Neutrophil (primary cell): ENCODE measurements around the gene KLF16.

Experiments
- H3K27ac ChIP-seq: fragments of 200-600 bp; sonication (generic); 2 replicates; pipeline ENCODE4 v1.5.1; 2016; ENCODE audit warnings: mild to moderate bottlenecking, moderate library complexity
- H3K27me3 ChIP-seq: fragments of 200-600 bp; sonication (generic); 2 replicates; pipeline ENCODE4 v1.6.0; 2016; ENCODE audit warnings: mild to moderate bottlenecking
- H3K36me3 ChIP-seq: fragments of 200-600 bp; sonication (generic); 2 replicates; pipeline ENCODE4 v1.5.1; 2017
- H3K4me1 ChIP-seq, 2 experiments: fragments of 200-600 bp in 1 of 2; sonication (generic) in 1 of 2; 1 replicate in 1 of 2; 2 replicates in 1 of 2; pipeline versions ENCODE4 v1.5.1 to v1.6.1; 2013 to 2016; ENCODE audit warnings: low read depth in 1 of 2, low read length in 1 of 2, mild to moderate bottlenecking in 1 of 2, moderate library complexity in 1 of 2; ENCODE audit not compliant: control insufficient read depth in 1 of 2, insufficient read depth in 1 of 2
- H3K4me3 ChIP-seq, 2 experiments: fragments of 200-600 bp in 1 of 2; sonication (generic) in 1 of 2; 1 replicate in 1 of 2; 2 replicates in 1 of 2; pipeline ENCODE4 v1.5.1; 2013 to 2016; ENCODE audit warnings: low read depth in 1 of 2, low read length in 1 of 2, mild to moderate bottlenecking in 1 of 2, moderate library complexity in 1 of 2
- H3K9me3 ChIP-seq: fragments of 200-600 bp; sonication (generic); 2 replicates; pipeline ENCODE4 v1.5.1; 2016
- TF ChIP-seq, protein P1 (sequence below): fragments of 200-600 bp; sonication (generic); IDR thresholded peaks from 2 replicates; pipeline ENCODE4 v1.5.1; 2016; ENCODE audit warnings: antibody characterized with exemption

KLF16 gene

DNA sequence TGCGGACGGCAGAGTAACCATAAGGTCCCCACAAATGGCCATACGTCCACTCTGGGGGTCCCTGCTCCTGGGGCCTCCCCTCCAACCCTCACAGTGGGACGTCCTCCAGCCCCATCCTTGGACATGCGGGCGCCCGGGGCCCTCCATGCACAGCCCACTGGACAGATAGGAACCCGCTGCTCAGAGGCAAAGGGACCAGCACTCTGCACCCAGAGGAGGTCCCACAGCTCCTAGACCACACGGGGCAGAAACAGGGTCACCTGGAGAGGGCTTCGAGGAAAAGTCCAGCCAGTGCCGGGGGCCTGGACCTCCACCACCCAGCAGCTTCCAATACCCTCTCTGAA is 26.2 kb downstream of the KLF16 start:
- H3K4me1 ChIP-seq: peaks cover 18 to 25% of the 10 kb centered on the region in 2 experiments
- no peak overlapping the region for H3K4me3 ChIP-seq
- TF ChIP-seq, protein P1, sequence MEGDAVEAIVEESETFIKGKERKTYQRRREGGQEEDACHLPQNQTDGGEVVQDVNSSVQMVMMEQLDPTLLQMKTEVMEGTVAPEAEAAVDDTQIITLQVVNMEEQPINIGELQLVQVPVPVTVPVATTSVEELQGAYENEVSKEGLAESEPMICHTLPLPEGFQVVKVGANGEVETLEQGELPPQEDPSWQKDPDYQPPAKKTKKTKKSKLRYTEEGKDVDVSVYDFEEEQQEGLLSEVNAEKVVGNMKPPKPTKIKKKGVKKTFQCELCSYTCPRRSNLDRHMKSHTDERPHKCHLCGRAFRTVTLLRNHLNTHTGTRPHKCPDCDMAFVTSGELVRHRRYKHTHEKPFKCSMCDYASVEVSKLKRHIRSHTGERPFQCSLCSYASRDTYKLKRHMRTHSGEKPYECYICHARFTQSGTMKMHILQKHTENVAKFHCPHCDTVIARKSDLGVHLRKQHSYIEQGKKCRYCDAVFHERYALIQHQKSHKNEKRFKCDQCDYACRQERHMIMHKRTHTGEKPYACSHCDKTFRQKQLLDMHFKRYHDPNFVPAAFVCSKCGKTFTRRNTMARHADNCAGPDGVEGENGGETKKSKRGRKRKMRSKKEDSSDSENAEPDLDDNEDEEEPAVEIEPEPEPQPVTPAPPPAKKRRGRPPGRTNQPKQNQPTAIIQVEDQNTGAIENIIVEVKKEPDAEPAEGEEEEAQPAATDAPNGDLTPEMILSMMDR: no peak
- no peak overlapping the region for H3K27ac ChIP-seq
- no peaks in the 10 kb centered on the region for H3K9me3 ChIP-seq
- peaks cover 1% of the 10 kb centered on the region for H3K36me3 ChIP-seq
- no peaks in the 10 kb centered on the region for H3K27me3 ChIP-seq

DNA sequence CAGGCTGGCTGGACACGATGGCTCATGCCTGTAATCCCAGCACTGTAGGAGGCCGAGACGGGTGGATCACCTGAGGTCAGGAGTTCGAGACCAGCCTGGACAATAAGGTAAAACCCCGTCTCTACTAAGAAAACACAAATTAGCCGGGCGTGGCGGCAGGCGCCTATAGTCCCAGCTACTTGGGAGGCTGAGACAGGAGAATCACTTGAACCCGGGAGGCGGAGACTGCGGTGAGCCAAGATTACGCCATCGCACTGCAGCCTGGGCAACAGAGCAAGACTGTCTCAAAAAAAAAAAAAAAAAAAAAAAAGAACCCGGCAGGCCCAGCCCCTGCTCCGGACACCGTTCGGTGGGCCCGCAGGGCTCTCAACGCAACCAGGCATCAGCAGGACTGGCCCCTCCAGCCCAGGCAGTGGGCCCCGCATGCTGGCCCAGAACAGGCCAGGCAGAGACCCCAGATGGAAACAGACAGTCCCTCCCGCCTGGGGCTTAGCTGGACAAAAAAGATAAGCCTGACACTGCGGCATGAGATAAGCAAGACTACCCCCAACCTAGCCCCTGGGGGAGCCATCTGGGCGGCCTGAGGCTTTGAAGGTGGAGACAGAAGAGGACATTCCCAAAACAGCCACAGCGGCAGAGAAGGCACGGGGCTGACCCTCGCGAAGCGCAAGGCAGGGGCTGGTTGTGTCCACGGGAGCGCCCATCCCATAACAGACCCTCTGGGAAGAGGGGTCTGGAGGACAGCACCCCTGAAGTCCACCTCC is 26.7 kb downstream of the KLF16 start:
- Histone ChIP-seq H3K4me3 (no peak overlapping the region), H3K9me3 (no peaks in the 10 kb centered on the region), H3K27ac (no peak overlapping the region), H3K4me1 (peaks cover 18 to 25% of the 10 kb centered on the region in 2 experiments), H3K36me3 (peaks cover 4% of the 10 kb centered on the region), H3K27me3 (no peaks in the 10 kb centered on the region)
- TF ChIP-seq, protein P1: no peak

DNA sequence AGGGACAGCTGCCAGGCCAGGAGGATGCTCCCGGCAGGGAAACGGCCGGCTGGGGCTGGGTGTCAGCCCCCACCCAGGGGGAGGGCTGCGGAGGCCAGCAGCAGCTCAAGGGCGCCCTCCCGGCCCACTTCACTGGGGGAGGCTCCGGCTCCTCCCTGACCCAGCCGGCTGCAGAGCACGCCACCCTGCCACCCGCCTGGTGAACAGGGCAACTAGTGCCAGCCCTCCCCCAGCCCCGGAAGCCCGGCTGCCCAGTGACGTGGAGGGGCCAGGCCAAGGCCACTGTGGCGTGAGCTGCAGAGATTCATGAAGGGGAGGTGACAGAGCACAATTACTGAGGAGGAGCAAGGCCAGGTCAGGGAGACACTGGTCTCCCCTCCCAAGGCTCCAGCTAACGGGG is 29.8 kb downstream of the KLF16 start:
- H3K27ac ChIP-seq: no peak overlapping the region
- H3K9me3 ChIP-seq: no peaks in the 10 kb centered on the region
- H3K4me3 ChIP-seq: no peak overlapping the region
- H3K4me1 ChIP-seq: peaks cover 0 to 6% of the 10 kb centered on the region in 2 experiments
- peaks cover 26% of the 10 kb centered on the region for H3K36me3 ChIP-seq
- H3K27me3 ChIP-seq: no peaks in the 10 kb centered on the region
- TF ChIP-seq, protein P1: no peak

DNA sequence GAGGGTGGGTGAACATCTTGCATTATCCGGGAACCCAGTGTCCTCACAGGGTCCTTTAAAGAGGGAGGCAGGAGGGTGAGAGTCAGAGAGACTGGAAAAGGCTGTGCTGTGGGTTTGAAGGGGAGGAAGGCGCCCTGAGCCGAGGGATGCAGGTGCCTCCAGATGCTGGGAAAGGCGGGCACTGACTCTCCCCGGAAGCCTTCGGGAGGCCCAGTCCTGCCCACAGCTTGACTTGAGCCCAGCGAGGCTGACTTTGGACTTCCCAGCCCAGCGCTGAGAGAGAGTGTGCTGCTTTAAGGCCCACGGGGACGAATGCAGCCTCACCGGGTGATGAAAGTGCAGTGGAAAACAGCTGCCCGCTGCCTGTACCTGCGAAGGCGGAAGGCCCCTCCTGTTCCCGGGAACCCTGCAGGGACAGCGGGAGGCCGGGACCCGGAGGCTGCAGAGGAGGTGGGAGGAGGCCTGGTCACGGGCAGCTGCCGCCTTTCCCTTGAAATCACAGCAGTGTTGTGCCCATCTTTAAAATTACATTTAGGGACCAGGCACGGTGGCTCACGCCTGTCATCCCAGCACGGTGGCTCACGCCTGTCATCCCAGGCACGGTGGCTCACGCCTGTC is 31.2 kb downstream of the KLF16 start:
- Histone ChIP-seq H3K27ac (no peak overlapping the region), H3K36me3 (peaks cover 40% of the 10 kb centered on the region), H3K4me1 (no peaks in the 10 kb centered on the region), H3K4me3 (no peak overlapping the region), H3K9me3 (no peaks in the 10 kb centered on the region), H3K27me3 (no peaks in the 10 kb centered on the region)
- TF ChIP-seq, protein P1: no peak

DNA sequence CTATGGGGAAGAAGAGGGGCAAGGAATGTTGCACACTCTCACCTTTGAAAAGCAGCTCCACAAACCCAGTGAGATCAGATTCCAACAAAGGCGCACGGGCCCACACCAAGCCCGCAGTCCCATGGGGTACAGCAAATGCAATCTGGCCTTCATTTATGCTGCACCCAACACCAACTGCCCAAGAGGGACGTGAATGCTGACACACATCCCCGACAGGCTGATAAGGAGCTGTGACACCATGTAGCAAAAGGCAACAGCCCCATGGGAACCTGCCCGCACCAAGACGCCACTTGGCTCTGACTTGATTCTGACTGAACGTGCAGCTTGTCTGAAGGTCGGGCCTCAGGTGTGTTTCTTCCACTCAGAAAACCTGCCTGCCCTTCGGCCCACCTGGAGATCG is 32.4 kb downstream of the KLF16 start:
- H3K27ac ChIP-seq: no peak overlapping the region
- no peaks in the 10 kb centered on the region for H3K4me1 ChIP-seq
- H3K36me3 ChIP-seq: peaks cover 49% of the 10 kb centered on the region
- no peak overlapping the region for H3K4me3 ChIP-seq
- H3K9me3 ChIP-seq: no peaks in the 10 kb centered on the region
- H3K27me3 ChIP-seq: no peaks in the 10 kb centered on the region
- TF ChIP-seq, protein P1: no peak
